GM13977 (cell line): ENCODE data around the gene BHLHE40.

Experiments used
- DNase-seq: peaks from one replicate; pipeline ENCODE4 v3.0.0; 2012; ENCODE audit warnings: low spot score
- in situ Hi-C: fragments of 300-500 bp; cut with MboI; formaldehyde crosslinking; loops from one replicate; pipeline ENCODE4 v1.12.0; 2022; ENCODE audit warnings: low sequenced_read_pairs, low pct_unique_long_range_greater_than_20kb, mixed read lengths, inconsistent platforms; ENCODE audit not compliant: unreplicated experiment
- TF ChIP-seq, protein P1 (sequence below): IDR thresholded peaks from 2 replicates; pipeline ENCODE4 v1.5.1; 2012; ENCODE audit warnings: mild to moderate bottlenecking, control low read depth; ENCODE audit not compliant: insufficient read depth; ENCODE audit errors: extremely low read depth, missing control alignments

Gene BHLHE40

DNA sequence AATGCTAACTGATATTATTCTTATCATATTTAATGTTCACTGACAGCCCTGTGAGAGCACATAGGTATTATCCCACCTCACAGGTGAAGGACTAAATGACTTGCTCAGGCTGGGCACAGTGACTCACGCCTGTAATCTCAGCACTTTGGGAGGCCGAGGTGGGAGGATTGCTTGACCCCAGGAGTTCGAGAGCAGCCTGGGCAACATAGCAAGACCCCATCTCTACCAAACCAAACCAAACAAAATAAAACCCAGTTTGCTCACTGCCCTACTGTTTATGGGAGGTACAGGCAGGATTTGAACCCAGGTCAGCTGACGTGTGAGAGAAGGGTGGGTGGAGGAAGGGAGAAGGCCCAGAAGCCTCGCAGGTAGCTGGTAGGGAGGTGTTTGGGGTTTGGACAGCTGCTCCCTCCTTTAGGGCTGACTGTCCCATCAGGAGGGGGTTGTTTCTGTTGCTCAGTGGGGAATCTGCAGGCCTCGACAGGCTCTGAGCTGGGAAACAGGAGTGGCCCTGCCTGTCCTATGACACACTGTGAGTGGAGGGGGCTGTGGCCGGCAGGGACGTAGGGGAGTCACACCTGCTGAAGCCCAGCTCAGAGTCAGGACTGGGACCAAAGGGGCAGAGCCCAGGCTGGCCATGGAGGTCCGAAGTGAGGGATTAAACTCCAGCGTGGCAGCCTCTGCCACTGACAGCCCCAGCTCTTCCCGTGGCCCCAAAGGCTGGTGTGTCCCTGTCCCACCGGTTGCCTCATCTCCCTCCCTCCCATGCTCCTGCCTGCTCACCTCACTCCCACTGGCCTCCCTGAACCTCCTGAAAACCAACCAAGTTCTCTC is 25.3 kb downstream of the BHLHE40 start:
- TF ChIP-seq, protein P1, sequence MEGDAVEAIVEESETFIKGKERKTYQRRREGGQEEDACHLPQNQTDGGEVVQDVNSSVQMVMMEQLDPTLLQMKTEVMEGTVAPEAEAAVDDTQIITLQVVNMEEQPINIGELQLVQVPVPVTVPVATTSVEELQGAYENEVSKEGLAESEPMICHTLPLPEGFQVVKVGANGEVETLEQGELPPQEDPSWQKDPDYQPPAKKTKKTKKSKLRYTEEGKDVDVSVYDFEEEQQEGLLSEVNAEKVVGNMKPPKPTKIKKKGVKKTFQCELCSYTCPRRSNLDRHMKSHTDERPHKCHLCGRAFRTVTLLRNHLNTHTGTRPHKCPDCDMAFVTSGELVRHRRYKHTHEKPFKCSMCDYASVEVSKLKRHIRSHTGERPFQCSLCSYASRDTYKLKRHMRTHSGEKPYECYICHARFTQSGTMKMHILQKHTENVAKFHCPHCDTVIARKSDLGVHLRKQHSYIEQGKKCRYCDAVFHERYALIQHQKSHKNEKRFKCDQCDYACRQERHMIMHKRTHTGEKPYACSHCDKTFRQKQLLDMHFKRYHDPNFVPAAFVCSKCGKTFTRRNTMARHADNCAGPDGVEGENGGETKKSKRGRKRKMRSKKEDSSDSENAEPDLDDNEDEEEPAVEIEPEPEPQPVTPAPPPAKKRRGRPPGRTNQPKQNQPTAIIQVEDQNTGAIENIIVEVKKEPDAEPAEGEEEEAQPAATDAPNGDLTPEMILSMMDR, result no peak
- in situ Hi-C loops, result no loop called here

DNA sequence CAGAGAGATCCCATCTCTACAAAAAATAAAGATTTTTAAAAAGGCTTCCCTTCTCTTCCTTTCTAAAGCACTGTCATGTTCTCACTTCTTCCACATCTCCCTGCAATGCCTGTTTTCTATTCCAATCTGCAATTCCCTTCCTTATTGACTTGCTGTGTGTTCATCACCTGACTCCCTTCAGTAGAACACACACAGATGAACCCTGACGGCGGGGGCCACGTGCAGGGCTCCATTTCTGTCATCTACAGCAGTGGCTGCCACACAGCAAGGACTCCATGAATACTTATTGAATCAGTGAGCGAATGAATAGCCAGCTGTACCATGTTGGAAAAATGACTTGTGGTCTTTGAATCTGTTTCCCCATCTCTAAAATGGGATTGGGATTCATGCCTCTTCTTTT is 26.1 kb downstream of the BHLHE40 start:
- in situ Hi-C loops, result no loop called here
- DNase-seq, result no peak
- TF ChIP-seq, protein P1, result no peak

More for the DNA sequence above, 25.3 kb downstream of the BHLHE40 start:
- no peak for DNase-seq

DNA sequence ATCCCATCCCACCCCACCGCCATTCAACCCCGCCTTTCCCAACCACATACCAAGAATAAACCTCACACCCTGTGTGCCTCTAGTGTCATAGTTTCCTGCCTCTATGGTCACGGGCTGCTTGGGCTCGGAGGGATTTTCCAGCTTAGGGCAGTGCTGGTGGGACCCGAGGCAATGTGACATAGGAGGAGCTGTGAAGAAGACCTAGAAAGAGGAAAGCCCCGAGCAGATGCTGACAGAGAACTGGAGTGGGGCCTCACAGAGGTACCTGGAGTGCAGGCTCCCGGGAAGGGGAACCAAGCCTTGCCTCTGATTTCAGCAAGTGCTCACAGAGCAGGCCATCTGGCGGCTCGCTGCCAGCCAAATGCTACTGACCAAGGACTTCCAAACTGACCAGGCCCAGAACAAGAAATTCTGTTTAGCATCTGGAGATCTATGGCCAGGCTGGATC is 27.5 kb downstream of the BHLHE40 start:
- in situ Hi-C loops, result no loop called here
- TF ChIP-seq, protein P1, result peak; percentile 13
- peak; percentile 80 for DNase-seq

DNA sequence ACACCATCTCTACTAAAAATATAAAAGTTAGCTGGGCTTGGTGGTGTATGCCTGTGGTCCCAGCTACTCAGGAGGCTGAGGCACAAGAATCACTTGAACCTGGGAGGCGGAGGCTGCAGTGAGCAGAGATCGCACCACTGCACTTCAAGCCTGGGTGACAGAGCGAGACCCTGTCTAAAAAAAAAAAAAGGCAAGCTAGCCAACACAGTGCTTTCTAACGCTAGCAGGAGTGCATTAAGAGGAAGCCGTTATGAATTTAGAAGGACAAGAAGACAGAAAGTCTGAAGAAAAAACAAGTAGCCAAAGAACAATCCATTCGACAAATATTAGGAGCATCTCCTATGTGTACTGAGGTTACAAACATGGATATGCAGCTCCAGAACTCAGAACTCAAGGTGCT is 28.6 kb downstream of the BHLHE40 start:
- no peak for DNase-seq
- TF ChIP-seq, protein P1, result no peak
- in situ Hi-C loops, result no loop called here

DNA sequence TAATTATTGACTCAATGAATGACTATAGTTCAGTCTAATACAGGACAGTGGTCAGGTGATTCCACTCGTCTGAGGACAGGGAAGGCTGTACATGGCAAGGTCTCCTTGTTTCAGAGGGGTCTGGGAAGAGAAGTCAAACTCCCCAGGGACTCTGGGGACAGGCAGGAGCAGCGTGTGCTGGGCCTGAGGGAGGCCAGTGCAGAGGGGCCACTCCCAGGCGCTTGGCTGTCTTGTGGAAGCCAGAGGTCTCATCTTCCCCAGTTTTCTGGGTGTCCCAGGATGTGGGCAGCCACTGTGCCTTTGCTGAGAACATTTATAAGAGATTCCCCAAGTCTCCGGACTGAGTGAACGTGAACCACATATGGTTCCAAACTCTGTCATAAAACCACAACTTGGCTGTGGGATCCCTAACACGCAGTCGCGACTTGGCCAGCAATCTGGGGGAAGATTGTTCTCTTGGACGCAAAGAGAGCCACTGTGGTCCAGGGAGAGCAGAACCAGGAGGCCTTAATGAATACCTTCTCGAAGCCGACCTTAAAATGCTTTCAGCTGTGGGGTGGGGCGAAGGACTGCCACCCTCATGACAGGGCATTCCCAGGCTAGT is 30.4 kb downstream of the BHLHE40 start:
- in situ Hi-C loops, result no loop called here
- TF ChIP-seq, protein P1, result no peak
- DNase-seq, result no peak

DNA sequence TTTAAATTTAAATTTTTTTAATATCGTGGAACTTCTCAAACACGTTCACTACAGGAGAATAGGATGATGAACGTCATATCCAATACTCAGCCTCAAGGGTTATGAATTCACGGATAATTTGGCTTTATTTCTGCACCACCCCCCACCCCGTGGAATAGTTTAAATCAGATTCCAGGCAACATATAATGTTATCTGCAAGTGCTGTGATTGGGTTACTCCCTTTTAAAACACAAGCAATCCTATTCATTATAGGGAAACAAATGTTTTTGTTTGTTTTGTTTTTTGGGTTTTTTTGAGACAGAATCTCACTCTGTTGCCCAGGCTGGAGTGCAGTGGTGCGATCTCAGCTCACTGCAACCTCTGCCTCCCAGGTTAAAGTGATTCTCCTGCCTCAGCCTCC is 30.9 kb downstream of the BHLHE40 start:
- in situ Hi-C loops, result no loop called here
- TF ChIP-seq, protein P1, result no peak
- no peak for DNase-seq
